Stimulated activated CD8-positive, alpha-beta memory T cell treated with anti-CD3 and anti-CD28 coated beads, Interleukin-4, amount 100 ng/mL, for 48 hours (primary cell): ENCODE measurements around the gene INPP5F.
"Not testable (repeated sequence)": the region's sequence is repeated elsewhere in the genome, so short reads cannot be mapped to it uniquely, and the experiment has no call there.

ENCODE experiments used
- DNase-seq: peaks from one replicate; pipeline ENCODE4 v3.0.0-alpha.2; 2020

The INPP5F gene

DNA sequence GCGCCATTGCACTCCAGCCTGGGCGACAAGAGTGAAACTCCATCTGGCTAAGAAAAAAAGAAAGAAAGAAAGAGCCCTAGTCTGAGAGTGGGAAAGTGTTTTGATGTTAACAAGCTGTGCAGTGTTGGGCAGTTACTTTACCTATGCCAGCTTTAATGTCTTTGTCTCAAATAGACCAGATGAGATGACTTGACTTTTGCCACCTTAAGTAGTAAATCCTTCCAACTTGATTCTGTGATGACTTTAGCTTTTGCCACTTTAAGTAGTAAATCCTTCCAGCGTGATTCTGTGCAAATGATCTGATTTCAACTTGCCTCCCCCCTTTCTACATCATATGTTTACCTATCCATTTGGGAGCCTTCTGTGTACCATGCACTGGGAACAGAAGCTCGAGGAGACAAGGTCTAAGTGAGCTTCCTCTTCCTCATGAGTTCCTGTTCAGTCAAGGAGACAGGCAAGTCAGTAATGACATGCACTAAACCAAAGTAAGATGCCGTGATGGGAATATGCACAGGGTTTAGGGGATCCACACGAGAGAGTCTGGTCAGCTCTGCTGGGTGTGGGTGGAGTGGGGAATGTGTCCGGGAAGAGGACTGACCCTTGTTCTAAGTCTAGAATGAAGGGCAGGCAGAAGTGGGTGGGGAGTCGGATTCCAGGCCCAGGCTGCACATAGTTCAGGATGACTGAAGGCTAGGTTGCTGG lies 17.2 kb downstream of the INPP5F start:
- no peak for DNase-seq

DNA sequence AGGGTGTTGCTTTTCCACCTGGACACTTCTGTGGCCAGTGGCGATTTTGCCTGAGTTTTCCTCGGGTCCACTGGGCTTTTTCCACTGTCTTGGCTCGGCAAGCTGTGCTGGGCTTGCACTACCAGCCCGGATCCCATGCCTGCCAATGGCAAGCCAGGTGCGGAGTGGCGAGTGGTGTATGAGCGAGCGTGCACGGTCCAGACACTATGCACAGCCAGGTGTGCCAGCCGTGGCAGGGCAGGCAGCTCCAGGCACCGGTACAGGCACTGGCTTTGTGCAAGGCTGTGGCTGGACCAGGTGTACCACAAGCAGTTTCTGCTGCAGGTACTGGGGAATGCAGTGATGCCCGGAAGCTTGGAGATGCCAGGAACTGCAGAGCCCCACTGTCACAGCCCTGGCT lies 22.1 kb downstream of the INPP5F start:
- DNase-seq: no peak

DNA sequence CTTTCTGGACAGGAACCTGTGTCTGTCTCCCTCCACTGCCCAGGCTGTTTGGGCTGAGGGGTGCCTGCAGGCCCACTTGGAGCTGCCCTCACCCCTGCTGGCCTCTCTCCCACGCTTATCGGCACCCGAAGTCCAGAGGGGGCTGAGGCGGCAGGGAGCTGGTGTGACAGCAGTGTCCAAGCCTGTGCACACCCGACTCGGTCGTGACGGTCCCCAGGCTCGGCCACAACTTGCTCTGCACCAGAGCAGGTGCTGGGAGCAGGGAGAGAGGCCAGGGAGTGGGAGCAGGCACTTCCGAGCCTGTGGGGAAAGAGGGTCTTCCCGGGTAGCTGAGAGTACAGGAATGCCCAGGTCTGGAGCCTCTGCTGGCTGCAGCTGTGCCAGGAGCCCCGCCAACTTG lies 23.0 kb downstream of the INPP5F start:
- DNase-seq: no peak

DNA sequence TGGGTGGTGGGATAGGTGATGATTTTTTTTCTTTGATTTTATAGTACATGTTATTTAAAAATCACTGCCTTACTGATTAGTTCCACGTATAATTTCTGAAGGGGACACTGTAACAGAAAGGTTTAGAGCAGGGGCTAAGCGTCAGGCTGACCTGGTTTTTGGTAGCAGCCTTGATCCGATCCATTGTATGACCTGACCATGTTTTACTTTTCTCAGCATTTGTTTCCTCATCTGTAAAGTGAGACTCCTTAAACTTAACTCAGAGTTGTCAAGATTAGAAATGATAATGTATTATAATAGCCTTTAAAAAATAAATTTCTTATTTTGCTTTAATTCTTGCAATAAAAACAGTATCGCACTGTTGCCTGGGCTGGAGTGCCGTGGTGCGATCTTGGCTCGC lies 23.6 kb downstream of the INPP5F start:
- DNase-seq: no peak

DNA sequence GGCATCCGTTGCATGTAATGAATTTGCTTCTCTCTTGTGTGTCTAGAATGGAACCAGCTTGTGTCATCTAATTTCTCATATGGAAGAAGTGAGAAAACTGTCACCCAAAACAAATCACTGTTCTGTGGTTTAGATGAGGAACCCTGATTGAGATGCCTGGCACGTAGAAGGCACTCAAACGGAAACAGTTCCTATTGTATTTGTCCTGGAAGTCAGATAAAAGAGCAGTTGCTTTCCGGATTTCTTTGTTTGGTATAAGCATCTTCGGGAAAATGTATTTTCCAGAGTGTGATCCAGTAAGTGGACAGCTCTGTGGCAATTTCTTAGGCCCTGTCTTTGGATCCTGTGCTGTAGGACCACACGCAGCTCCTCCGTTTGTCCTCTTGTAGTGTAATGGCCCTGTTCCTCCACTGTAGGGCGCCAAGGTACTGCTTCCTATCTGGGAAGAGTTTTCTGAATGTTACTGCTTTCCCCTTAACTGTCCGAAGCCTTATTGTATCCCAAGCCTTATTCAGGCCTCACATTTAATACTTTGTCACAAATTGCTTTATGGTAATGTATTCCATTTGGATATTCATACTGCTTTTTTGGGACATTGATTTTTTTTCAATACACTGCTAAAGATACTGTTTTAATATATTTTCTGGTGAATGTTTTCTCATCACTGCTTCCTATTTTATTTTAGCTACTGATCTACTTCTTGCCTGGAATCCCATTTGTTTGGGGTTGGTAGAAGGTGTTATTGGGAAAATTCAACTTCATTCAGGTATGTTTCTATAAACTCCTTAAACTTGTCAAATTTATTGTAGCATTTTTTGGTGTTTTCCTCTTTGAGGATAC lies 24.8 kb downstream of the INPP5F start:
- peak; percentile 66 for DNase-seq

DNA sequence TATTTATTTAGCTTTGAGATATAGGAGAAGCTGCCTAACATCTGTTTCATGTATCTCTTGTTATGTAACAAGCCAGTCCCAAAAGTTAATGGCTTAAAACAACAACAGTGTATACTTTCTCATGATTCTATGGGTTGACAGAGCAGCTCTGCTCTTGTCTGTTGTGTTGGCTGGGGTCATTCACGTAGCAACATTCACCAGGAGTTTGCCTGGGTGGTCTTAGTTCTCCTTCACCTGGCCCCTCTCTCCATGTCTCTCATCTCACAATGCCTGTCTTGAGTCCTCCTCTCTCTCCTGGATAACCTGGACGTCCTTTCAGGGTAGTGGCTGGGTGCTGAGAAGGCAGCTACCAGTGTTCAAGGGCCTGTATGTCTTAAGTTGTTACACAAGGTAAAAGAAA lies 27.5 kb downstream of the INPP5F start:
- DNase-seq: no peak

DNA sequence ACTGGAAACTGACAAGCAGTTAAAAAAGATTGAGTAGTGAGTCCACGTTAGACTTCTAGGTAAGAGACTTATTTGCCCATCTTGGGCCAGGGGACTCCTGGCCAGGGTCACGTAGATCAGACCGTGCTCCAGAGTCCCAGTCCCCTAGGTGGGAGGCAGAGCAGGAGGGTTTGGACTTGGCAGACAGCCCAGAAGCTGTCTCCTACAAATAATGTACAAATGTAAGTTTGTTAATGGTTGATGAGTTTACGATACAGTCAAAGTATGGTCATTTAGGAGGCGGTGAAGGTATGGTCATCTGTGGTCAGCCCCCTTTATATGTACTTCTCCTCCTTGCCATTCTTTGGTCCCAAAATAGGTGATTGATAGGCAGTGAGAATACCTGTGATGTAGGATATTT lies 28.2 kb downstream of the INPP5F start:
- DNase-seq: no peak

DNA sequence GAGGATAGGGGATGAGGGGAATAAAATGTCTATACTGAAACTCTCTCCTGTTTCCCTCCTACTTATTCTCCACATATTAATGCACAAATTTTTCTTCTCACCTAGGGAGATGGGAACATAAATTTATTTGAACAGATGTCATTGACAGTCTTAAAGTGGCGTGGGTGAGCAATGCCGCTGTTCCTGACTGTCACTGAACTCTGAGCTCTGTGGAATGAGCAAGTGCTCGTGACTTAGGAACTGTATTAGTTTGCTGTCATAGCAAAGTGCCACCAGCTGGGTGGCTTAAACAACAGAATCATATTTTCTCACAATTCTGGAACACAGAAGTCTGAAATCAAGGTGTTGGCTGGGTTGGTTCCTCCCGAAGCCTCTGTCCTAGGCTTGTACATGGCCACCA lies 29.1 kb downstream of the INPP5F start:
- DNase-seq: no peak

DNA sequence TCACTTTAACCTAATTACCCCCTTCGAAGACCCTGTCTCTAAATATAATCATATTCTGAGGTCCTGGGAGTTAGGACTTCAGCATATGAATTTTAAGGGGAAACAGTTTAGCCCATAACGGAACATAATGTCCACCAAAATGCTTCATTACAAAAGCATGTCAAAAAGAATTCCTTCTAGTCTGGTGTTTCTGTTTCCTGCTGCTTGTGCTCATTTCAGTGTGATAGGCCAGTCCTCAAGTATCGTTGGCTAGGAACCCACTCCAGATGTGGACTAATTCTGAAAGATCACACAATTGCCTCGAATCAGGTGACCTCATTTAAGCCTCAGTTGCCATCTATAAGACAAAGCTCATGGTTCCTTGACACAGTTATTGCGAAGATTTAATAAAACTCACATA lies 29.6 kb downstream of the INPP5F start:
- DNase-seq: no peak

DNA sequence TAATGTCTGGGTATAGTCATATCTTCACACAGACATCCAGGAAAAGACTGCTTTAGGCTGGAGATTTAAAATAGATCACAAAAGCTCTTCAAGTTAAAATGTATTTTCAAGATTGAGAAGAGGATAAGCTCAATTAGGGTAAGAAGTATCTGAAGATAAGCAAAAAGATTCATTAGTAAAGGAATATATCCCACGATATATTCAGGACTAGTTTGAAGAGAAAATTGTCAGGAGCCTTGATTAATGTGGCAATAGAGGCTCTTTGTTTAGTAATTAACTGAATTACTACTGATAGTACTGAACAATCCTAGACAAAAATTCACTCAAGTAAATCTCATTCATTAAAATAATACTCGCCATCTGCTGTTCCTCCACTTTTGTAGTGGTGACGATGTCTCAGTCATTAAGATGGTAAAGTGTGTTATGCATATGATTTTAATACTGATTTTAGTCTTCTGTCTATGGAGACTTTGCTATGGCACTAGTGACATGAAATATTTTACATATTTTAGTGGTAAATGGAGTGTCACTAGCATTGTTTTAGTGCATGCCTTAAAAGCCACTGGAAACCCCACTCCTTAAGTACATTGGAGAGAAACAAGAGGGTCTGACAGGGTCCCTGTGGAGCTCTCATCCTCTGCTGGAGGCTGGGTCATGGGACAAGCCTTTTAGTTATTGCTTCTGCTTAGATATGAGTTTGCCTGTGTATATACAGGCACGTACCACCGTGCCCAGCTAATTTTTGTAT lies 32.8 kb downstream of the INPP5F start:
- DNase-seq: no peak

DNA sequence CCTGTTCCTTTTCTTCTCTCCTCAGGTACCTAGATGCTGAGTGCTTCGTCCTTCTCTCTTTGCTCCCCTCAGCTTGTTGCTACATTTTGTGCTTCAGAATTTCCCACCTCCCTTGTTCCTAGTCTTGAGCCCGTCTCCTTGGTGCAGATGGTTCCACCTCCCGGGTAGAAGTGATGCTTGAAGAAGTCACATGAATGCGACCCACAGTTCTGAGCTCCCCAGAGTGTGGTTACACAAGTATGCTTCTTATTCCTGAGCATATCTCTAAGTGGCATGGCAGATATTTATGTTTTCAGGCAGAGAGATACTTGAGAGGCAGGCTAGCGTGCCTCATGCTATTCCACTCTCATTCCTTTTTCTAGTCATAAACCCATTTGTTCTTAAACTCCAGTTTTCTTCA lies 34.0 kb downstream of the INPP5F start:
- DNase-seq: no peak

DNA sequence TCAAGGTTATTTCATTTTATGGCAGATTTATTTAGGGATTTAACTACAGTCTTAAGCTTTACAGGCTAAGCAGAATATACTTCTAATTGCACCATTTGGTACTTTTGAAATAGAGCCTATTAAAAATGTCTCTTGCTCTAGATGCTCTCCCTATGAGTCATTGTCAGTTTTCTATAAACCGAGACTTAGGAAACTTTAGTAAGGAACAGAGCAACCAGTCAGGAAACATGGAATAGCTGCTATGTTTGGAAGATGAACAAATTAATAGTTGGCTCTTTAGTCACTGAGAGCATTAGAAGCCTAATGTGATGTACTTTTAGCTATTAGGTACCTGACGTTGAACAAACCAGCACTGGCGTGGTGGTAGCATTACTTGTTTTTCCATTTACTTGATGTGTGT lies 35.3 kb downstream of the INPP5F start:
- DNase-seq: no peak

DNA sequence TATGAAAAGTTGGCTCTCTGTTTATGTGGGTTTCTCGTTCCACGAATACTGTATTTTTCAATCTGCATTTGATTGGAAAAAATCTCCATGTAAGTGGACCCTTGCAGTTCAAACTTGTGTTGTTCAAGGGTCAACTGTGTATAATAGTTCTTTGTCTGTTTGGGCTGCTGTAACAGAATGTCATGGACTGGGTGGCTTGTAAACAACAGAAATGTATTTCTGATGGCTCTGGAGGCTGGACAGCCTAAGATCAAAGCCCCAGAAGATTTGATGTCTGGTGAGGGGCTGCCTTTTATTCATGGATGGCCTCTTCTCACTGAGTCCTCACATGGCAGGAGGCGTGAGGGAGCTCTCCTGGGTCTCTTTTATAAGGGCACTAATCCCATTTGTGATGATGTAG lies 36.2 kb downstream of the INPP5F start:
- DNase-seq: no peak

DNA sequence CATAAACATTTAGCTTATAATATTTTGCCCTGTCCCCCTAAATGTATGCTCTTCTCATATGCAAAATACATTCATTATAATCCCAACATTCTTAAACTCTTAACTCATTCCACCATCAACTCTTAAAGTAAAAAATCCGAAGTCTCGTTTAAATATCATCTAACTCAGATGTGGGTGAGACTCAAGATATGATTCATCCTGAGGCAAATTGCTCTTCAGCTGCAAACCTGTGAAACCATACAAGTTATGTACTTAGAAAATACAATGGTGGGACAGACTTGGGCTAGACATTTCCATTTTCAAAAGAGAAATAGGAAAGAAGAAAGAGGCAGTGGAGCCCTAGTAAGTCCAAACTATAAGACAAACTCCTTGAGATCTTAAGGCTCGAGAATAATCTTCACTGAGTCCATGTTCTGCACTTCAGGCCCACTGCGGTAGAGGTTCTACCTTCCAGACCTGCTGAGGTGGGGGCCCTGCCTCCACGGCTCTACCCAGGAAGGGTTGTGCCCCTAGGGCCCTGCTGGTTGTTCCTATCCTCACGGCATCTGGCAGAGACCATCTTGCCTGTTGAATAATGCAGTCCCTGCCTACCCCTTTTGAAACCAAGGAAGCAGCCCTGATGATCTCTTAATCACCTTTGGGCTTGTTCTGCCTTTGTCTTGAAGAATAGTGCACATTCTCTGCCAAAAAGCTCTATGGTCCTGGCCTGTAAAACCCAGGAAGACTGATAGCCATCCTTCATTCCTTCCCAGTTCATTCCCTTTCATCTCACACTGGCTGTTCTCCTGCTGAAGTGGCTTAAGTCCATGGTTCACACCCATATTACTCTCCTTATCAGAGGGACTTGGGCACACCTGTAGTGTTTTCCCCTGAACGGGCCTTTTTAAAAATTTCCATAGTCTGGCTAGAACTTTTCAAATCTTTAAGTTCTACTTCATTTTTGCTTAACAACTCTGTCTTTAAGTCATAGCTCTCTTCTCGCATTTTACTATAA lies 37.3 kb downstream of the INPP5F start:
- no peak for DNase-seq

DNA sequence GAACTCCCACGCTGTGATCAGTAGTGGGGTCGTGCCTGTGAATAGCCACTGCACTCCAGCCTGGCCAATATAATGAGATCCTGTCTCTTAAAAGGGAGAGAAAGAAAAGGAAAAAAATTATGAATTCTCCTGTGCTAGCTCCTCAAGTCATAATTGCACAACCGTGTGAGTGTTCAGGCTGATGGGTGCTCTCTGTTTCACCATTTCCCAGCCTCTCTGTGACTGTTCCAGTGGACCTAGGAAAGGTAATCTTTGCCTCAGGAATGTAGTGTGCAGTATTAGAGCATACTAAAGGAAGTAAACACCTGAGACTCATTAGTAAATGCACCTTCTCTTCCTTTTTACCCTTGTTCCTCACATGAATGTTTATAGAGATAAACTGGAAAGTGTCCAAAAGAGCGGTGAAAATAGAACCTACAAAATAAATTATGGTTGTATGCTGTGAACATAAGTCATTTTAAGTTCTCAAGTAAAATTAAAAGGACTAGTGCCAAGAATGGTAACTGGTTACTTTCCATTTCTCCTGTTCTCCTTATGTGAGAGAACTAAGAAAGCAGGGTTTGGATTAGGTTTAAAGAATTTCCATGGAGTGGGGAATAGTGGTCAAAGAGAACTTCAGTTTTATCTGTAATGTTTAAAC lies 42.7 kb downstream of the INPP5F start:
- no peak for DNase-seq

DNA sequence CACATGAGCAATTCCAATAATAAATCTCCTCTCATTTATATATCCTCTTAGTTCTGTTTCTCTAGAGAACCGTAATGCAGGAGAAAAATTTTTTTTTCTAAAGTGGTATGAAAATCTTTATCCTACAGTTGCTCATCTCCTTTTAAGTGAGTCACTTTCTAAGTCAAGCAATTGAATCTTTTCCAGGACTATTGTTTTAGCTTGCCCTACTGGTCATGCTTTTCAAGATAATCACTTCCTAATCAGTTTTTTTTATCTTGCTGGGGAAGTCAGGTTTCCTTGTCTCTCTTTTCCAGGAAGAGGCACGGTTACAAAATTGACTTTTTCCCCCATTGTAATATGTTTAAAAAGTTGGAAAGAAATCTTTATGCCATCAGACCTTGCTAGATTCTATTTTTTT lies 44.0 kb downstream of the INPP5F start:
- DNase-seq: no peak

DNA sequence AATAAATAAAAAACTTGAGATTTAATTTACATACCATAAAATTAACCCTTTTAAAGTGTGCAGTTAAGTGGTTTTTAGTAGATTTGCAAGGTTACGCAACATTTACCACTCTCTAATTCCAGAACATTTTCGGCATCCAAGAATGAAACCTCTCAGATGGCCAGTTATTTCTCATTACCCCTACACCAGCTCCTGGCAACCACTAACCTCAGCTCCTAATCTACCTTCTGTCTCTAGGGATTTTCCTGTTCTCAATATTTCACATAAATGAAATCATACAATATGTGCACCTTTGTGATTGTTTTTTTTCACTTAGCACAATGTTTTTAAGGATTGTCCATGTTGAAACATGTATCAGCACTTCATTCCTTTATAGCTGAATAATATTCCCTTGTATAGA lies 45.1 kb downstream of the INPP5F start:
- DNase-seq: no peak

DNA sequence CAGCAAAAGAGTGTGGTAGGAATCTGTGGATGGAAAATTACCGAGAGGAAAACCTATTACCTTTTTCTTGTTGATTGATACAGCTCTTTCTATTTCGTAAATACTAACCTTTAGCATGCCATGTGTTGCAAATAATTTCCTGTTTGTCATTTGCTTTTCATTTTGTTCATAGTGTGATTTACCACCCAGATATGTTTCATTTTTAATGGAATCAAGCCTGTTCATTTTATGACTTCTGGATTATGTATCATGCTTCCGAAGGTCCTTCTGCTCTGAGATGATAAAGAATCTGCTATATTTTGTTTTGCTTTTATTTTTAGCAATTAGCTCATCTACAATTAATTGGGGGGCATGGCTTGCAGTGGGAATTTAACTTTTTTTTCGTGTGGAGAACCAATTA lies 46.5 kb downstream of the INPP5F start:
- DNase-seq: no peak

DNA sequence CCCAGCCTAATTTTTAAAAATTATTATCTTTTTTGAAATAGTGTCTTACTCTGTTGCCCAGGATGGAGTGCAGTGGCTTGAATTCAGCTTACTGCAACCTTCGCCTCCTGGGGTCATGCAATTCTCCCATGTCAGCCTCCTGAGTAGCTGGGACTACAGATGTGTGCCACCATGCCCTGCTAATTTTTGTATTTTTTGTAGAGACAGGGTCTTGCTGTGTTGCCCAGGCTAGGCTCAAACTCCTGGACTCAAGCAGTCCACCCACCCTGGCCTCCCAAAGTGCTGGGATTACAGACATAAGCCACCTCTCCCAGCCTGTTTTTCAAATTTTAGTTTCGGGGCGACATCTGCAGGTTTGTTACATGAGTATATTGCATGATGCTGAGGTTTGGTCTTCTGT lies 47.2 kb downstream of the INPP5F start:
- DNase-seq: not testable (repeated sequence)

DNA sequence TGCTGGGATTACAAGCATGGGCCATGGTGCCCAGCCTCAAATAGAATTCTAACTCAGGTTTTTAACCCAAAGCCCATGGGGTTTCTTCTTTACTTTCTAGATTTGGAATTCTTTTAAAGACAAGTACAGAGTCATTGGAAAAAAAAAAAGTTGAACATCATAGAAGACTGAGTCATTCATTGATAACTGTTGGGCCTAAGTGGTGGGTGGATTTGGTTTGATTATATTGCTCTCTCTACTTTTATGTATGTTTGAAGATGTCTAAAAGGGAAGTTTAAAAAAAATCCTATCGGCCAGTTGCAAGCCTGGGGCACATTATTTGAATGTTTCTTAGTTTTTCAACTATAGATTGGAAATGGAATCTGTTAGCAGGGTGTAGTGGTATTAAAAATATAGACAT lies 49.7 kb downstream of the INPP5F start:
- no peak for DNase-seq

DNA sequence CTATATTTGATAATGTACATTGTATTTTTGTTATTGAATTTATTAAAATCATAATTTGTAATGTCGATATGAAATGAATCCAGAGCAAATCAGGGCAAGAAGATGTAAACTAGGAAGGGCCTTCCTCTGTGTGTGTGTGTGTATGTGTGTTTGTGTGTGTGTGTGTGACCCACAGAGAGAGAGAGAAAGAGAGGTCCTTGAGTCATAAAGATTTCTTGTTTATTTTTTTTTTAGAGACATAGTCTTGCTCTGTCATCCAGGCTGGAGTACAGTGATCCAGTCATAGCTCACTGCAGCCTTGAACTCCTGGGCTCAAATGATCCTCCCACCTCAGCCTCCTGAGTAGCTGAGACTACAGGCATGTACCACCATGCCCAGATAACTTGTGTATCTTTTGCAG lies 50.7 kb downstream of the INPP5F start:
- no peak for DNase-seq

DNA sequence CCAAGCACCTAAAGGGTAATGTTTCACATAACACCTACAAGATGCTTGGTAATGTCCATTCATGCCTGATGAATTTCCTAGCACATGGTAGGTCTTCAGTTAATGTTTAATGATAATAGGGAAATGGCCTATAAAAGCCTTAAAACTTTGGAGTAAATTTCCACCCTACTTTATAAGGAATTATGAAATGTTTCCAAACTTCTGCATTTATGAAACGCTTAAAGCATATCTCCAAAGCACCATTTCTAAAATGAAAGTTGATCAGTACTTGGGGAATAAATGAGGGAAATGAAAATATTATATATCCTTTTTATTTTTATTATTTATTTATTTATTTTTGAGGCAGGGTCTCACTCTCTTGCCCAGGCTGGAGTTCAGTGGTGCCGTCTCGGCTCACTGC lies 51.8 kb downstream of the INPP5F start:
- DNase-seq: no peak
